Nephron progenitor cell (in vitro differentiated cells): Measurements from ENCODE around the gene ELN.
A peak's percentile ranks its signal among the peaks of the same experiment; 100 is the strongest.
"Not testable (repeated sequence)": the region's sequence is repeated elsewhere in the genome, so short reads cannot be mapped to it uniquely, and the experiment has no call there.

ENCODE experiments used
- DNase-seq: peaks from one replicate; pipeline ENCODE4 v3.0.0; 2021
- H3K27ac Mint-ChIP-seq: 2 replicates; pipeline ENCODE4 v1.8.0; 2021; ENCODE audit warnings: mild to moderate bottlenecking, moderate library complexity, mixed read lengths
- H3K27me3 Mint-ChIP-seq: 2 replicates; pipeline ENCODE4 v1.8.0; 2021; ENCODE audit warnings: mild to moderate bottlenecking, low read depth, mixed read lengths; ENCODE audit not compliant: poor library complexity
- H3K36me3 Mint-ChIP-seq: 2 replicates; pipeline ENCODE4 v1.8.0; 2021; ENCODE audit warnings: low read depth, mixed read lengths
- H3K4me1 Mint-ChIP-seq: 2 replicates; pipeline ENCODE4 v1.8.0; 2021; ENCODE audit warnings: mixed read lengths
- H3K4me3 Mint-ChIP-seq: 2 replicates; pipeline ENCODE4 v1.8.0; 2021; ENCODE audit warnings: mild to moderate bottlenecking, moderate library complexity, mixed read lengths
- H3K9me3 Mint-ChIP-seq: 2 replicates; pipeline ENCODE4 v1.8.0; 2021; ENCODE audit warnings: mild to moderate bottlenecking, moderate library complexity, mixed read lengths
- CTCF ChIP-seq: fragments of 200-600 bp; sonication (generic); IDR thresholded peaks from 2 replicates; pipeline ENCODE4 v1.5.0; 2021; ENCODE audit warnings: antibody characterized with exemption

Gene ELN

GRCh38 chr7:74027683-74028320 lies at the start of gene ELN:
ELN (plus strand) TSS chr7:74028173; CDS start chr7:74028188, 15 bp downstream.
- DNase-seq = no peak
- Mint-ChIP-seq H3K27ac (no peak within 1 kb of the TSS), H3K36me3 (no peaks in the 10 kb centered on the region), H3K9me3 (no peaks in the 10 kb centered on the region), H3K4me1 (peaks cover 57% of the 10 kb centered on the region), H3K4me3 (peak within 1 kb of the TSS; percentile 22), H3K27me3 (peaks cover 26% of the 10 kb centered on the region)
- no peak for TF ChIP-seq CTCF

- H3K4me1 Mint-ChIP-seq = peaks cover 76% of the 10 kb centered on the region
- peak overlapping the region; percentile 59 for H3K4me3 Mint-ChIP-seq
- H3K36me3 Mint-ChIP-seq = no peaks in the 10 kb centered on the region
- H3K27me3 Mint-ChIP-seq = peaks cover 30% of the 10 kb centered on the region
- TF ChIP-seq CTCF = peak; percentile 21
- no peaks in the 10 kb centered on the region for H3K9me3 Mint-ChIP-seq
- peak overlapping the region; percentile 78 for H3K27ac Mint-ChIP-seq
- DNase-seq = peak; percentile 51
Measured at GRCh38 chr7:73978661-73979563, 49.1 kb upstream of the ELN start.

GRCh38 chr7:73979656-73980055 lies 48.3 kb upstream of the ELN start:
- H3K4me3 Mint-ChIP-seq, H3K36me3 Mint-ChIP-seq, DNase-seq, H3K9me3 Mint-ChIP-seq, H3K27ac Mint-ChIP-seq: not testable (repeated sequence)
- Mint-ChIP-seq H3K4me1 (peaks cover 69% of the 10 kb centered on the region), H3K27me3 (peaks cover 24% of the 10 kb centered on the region)

GRCh38 chr7:73980206-73980605 lies 47.8 kb upstream of the ELN start:
- Mint-ChIP-seq H3K4me1 (peaks cover 63% of the 10 kb centered on the region), H3K9me3 (no peaks in the 10 kb centered on the region)

GRCh38 chr7:73981933-73982332 lies 46.0 kb upstream of the ELN start:
- H3K27ac Mint-ChIP-seq = peak overlapping the region; percentile 84

More at GRCh38 chr7:73980206-73980605, 47.8 kb upstream of the ELN start:
- H3K36me3 Mint-ChIP-seq = no peaks in the 10 kb centered on the region
- no peak for TF ChIP-seq CTCF
- H3K27ac Mint-ChIP-seq = no peak overlapping the region
- peaks cover 26% of the 10 kb centered on the region for H3K27me3 Mint-ChIP-seq
- no peak for DNase-seq
- H3K4me3 Mint-ChIP-seq = no peak overlapping the region

More at GRCh38 chr7:73981933-73982332, 46.0 kb upstream of the ELN start:
- Mint-ChIP-seq H3K4me3 (no peak overlapping the region), H3K9me3 (no peaks in the 10 kb centered on the region), H3K36me3 (no peaks in the 10 kb centered on the region), H3K27me3 (peaks cover 28% of the 10 kb centered on the region), H3K4me1 (peaks cover 46% of the 10 kb centered on the region)
- TF ChIP-seq CTCF = no peak
- no peak for DNase-seq
